Activated naive CD4-positive, alpha-beta T cell treated with Interleukin-2 at 50 U/mL for 16 hours (primary cell): ENCODE measurements around the gene KMT5C.
"Not testable (repeated sequence)": the region's sequence is repeated elsewhere in the genome, so short reads cannot be mapped to it uniquely, and the experiment has no call there.

Experiments
- DNase-seq: peaks from one replicate; pipeline ENCODE4 v3.0.0-alpha.2; 2020

KMT5C gene

DNA sequence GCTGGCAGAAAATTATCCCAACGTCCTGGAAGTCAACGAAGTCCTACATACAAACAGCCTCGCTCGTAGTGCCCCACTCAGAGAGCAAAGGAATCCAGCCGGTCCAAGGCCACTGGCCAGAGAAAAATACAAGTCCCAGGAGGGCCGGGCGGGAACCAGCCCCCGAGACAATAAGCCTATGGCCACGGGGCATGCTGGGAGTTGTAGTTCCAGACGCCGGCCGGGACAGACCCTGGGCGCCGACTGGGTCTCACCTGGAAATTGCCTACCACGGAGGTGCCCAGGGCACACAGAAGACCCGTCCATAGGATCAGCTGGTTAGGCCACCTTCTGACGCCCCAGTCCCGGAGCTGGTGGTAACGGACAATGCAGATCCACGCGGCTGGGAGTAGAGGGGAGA is 19.9 kb upstream of the KMT5C start:
- DNase-seq: no peak

DNA sequence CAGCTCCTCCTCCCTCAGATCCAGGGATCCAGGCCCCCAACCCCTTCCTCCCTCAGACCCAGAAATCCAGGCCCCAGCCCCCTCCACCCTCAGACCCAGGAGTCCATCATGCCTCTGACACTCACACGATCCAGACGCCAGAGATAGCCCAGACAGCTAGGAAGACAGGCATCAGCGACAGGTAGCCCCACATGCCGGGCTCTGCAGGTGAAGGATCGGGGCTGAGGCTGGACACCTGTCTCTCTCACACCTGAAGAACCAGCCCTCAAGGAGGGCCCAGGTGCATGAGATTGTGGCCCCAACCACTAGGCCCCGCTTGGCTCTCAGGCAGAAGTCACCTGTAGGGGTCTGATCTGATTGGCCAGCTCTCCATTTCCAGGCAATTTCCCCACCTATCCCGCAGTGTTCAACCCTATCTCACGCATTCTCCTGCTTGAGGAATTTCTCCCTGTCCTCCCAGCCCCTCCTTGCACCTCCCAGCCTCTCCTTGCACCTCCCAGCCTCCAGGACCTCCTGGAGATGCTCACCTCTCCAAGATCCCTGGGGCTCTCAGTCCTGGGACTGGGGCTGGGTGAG is 18.7 kb upstream of the KMT5C start:
- DNase-seq: no peak

DNA sequence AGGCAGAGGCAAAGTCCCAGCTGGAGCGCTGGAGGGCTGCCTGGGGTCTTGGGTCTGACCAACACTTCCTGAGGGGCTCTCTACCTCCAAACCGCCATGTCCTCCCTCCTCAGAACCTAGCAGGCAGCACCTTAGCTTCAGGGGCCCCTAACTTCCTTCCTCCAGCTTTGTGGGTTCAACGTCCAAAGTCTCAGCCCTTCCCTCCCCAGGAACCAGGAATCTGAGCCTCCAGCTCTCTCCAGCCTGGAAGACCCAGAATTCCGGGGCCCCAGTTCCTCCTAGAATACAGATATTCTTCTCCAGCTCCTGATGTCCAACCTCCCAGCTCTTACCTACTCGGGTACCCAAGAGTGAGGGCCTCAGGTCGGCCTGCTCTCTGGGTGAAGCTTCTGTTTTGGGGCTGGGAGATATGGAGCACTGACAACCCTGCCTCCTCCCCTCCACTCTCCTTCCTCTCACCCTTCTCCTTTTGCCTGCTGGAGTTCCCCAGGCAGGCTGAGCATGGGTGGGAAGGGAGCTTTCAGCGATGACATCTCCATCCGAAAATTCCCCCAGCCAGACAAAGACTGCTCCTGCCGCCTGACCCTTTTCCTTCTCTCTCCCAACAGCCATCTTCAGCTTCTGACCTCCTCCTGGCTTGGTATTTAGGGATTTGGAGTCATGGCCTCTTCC is 18.1 kb upstream of the KMT5C start:
- no peak for DNase-seq

DNA sequence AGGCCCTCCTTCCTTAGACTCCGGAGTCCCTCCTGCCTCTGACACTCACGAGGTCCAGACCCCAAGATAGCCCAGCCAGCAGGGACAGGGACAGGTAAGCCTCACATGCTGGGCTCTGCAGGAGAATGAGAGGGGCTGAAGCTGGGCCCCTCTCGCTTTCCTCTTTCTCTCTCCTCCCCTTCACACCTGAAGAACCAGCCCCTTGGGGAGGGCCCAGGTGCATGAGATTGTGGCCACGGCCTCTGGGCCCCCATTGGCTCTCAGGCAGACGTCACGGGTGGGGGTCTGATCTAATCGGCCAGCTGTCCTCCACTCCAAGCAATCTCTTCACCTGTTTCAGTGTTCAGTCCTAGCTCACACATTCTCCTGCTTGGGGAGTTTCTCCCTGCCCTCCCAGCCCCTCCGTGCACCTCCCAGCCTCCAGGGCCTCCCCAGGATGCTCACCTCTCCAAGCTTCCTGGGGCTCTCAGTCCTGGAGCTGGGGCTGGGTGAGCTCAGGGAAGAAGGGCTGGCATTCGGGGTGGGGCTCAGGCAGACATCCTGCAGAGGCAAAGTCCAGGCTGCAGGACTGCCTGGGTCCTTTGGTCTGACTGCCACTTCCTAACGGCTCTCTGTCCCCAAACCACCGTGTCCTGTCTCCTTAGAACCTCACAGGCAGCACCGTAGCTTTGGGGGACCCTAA is 17.3 kb upstream of the KMT5C start:
- DNase-seq: no peak

DNA sequence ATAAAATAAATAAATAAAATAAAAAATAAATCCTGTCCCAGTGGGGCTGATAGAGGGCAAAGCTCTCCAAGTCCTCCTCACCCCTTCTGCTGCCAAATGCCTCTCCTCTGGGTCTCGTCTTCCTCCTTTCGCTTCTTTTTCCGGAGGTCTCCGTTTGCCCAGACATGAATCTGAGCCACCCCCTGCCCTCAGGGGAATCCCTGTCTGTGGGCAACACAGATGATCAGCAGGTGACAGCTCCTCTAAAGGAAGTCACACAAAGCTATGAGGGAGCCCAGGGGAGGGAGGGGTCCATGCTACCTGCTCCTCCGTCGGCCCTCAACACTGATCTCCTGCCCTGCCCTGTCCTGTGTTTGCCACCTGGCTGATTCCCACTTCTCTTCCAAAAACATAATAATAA is 15.0 kb upstream of the KMT5C start:
- no peak for DNase-seq

DNA sequence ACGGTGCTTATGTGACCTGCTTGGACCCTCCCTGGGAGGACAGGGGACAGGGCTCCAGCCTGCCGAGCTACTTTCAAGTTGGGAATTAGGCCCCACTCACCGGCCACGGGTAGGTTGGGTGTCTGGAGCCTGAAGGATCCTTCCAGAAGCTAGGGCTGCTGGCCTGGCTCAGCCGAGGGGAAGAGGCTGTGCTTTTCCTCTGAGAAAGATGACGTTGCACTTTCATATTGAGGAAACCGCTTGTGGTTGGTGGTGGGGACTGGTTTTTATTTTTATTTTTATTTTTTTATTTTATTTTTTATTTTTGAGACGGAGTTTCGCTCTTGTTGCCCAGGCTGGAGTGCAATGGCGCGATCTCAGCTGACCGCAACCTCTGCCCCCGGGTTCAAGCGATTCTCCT is 14.5 kb upstream of the KMT5C start, which contains the start of gene TMEM150B:
TSS of gene TMEM150B (minus strand) at position 170 of the 400 bp plus-strand sequence. CDS start 4,305 bp downstream, outside the sequence.
- no peak for DNase-seq

DNA sequence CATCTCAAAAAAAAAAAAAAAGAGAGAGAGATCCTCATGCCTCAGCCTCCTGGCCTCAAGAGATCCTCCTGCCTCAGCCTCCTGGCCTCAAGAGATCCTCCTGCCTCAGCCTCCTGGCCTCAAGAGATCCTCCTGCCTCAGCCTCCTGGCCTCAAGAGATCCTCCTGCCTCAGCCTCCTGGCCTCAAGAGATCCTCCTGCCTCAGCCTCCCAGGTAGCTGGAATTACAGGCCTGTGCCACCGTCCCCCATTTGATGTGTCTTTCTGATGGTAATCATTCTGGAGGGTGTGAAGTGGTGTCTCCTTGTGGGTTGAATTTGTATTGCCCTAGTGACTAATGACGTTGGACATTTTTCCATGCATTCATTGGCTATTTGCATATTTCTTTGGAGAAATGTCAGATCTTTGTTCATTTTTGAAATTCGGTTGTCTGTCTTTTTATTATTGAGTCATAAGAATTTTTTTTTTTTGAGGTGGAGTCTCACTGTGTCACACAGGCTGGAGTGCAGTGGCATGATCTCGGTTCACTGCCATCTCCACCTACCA is 10.8 kb upstream of the KMT5C start:
- not testable (repeated sequence) for DNase-seq

DNA sequence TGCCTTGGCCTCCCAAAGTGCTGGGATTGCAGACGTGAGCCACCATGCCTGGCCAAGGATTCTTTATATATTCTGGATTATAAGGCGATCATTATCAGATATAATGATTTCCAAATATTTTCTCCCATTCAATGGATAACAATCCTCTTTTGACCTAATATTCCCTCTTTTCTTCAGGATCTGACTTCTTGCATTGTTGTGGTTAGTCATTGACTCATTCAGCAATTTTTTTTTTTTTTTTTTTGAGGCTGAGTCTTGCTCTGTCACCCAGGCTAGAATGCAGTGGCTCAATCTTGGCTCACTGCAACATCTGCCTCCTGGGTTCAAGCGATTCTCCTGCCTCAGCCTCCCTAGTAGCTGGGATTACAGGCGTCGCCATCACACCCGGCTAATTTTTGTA is 9.9 kb upstream of the KMT5C start:
- DNase-seq: not testable (repeated sequence)

DNA sequence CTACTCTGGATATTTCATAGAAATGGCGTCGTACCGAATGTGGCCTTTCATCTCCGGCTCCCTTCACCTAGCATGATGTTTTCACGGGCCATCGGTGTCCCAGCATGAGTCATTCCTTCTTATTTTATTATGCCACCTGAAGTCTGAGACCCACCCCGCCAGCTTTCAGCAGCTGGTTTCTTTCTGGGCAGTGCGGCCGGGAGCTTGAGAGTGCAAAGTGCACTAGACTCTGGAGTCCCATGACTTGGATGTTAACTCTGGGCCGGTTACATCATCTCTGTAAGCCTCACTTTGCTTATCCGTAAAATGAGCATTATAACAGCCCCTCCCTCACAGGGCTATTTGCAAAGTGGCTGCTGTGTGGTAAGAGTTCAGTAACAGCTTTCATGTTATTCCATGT is 5.8 kb upstream of the KMT5C start:
- no peak for DNase-seq

DNA sequence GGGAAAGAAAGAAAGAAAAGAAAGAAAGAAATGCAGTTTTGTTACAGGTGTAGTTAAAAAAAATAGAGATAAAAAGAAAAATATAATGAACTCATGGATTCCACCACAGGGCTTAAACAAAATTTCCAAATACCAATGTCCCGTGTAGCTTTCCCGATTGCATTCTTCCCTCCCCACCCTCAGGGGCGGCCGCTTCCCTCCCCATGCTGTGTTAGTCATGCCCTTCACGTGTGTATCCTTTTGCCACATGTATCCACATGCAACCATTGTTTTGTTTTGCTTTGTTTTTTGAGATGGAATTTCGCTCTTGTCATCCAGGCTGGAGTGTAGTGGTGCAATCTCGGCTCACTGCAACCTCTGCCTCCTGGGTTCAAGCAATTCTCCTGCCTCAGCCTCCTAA is 3.6 kb upstream of the KMT5C start:
- DNase-seq: no peak

DNA sequence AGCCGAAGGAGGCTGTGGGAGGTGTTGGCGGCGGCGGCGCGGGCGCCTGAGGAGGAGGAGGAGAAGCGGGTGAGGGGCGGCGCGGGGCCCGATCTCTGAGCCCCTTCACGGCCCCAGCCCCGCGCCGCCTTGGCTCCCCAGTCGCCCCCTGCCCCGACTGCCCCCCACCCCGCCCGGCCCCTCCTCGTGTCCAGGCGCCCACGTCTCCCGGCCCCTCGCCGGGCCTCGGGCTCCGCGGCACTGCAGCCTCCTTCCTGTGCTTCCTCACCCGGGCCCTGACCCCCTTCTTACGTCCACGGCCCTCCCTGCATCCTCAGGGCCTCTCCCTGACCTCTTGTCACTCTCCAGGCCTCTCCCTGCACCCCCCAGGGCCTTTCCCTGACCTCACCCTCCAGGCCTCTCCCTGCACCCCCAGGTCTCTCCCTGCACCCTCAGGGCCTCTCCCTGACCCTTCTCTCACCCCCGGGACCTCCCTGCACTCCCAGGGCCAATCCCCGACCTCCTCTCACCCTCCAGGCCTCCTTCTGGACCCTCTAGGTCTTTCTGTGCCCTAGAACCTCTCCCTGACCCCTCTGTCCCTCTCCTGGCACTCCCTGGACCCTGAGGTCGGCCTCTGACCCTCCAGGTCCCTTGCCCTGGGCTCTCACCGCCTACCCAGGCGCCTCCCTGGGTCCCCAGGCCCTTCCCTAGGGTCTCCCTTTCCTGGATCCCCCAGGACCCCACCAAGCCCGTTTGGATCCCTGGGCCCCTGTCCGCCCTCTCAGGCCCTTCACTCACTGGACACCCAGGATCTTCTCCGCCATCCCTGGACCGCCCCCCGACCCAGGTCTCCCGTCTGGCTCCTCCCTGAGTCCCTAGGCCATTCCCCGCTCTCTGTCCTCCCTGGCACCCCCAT is 460 bp downstream of the KMT5C start:
- no peak for DNase-seq

DNA sequence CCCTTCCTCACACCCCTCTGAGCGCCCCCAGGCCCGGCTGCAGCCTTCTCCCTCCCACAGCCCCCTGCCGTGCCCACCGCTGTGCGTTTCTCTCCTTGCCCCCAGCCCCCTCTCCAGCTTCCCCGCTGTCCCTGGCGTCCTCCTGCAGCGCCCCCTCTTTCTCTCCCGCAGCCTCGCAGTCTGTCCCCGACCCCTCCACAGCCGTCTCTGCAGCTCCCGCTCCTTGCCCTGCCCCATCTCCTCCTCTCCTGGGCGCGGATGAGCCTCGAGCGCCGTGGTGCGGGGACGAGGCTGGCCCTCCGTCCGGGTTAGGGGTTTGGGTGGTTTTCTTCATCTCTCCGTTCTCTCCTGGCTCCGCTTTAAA is 1.1 kb downstream of the KMT5C start:
- no peak for DNase-seq

DNA sequence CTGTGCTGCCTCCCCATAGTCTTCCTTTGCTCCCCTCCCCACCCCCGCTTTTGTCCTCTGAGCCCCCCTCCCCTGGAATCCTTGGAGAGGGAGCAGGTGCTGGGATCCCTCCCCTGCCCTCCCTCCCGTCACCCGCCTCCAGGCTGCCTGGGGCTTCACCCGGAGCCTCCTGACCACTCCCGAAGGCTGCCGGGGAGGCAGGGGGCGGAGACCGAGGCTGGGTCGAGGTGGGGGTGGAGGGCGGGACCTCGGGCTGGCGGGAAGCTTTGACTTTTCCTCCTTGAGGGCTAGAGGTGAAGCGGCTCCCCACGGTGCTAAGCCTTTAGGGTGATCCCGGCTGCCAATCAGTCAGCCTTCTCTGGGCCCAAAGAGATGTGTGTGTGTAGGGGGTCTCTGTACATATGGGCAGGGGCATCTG is 1.5 kb downstream of the KMT5C start:
- DNase-seq: peak; percentile 66

DNA sequence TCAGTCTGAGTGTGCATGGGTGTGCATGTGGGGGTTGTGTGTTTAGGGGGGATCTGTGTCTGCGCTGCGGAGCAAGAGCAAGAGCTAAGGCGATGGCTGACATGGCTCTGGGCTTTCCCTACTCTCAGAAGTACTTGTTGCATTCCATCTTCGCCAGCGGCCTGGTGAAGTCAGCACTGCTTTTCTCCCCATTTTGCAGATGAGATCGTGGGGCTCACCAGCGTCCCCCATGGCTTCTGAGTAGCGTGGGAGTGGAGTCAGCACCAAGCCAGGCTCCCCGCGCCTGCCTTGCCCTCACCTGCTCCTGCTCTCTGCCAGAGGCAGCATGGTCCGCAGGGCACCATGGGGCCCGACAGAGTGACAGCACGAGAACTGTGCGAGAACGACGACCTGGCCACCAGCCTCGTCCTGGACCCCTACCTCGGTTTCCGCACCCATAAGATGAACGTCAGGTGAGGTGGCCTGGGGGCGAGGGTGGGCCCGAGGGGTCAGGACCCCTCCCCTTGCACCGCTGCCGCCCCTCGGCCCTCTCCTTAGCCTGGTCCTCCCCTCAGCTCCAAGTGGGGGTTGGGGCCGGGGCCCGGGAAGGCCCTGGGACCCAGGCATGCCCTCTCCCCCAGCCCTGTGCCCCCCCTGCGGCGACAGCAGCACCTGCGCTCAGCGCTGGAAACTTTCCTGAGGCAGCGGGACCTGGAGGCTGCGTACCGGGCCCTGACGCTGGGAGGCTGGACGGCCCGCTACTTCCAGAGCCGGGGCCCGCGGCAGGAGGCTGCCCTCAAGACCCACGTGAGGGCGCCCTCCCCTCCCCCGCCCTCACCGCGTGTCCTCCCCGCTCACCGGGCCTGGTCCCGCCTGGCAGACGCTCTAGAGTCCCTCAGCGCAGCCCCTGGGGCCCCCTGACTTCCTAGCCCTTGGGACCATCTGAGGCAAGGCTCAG is 2.2 kb downstream of the KMT5C start:
- no peak for DNase-seq

DNA sequence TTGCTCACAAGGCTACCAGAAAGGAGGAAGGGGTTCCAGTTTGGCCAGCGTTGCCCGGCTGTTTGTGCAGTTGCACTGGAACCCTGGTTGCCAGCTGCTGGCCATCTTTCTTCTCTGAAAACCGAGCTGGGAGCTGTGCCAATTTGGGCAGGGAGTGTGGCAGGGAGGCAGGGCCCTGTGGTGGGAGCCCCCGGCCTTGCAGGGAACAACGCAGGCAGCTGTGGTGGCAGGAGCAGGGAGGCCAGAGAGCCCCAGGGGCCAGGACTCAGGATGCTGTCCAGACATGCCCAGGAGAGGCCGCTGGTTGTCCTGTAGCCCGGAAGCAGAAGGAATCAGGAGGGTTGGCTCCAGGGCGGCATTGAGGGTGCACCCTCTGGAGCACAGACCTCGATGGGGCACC is 4.8 kb downstream of the KMT5C start:
- DNase-seq: no peak

DNA sequence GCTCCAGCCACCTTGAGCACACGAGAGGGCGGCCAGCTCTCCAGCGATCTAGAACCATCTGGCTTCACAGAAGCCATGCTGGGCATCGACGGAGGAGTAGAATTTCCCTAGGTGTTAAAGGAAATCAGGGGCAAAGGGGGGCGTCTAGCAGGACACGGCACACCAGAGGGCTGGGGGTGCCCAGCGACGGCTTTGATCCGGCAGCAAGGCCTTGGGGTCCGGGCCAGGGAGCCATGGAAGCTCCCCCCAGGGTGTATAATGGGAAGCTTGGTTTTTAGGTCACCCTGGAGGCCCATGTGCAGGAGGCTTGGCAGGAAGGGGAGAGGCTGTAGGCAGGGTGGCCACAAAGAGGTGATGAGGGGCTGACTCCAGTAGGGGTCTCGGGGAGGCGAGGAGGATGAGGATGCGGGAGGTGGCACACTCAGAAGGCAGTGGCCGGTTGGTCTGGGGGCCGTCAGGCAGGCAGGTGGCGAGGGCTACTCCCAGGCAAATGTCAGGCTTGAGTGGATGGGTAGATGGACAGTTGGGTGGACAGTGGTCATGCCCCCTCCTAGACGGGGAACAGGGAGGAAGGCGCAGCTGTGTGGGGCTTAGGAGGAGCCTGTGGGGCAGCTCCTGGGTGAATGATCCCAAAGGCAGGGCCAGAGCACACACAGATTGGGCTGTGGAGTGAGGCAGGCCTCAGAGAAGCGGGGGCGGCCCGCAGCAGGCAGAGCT is 5.6 kb downstream of the KMT5C start:
- DNase-seq: no peak

DNA sequence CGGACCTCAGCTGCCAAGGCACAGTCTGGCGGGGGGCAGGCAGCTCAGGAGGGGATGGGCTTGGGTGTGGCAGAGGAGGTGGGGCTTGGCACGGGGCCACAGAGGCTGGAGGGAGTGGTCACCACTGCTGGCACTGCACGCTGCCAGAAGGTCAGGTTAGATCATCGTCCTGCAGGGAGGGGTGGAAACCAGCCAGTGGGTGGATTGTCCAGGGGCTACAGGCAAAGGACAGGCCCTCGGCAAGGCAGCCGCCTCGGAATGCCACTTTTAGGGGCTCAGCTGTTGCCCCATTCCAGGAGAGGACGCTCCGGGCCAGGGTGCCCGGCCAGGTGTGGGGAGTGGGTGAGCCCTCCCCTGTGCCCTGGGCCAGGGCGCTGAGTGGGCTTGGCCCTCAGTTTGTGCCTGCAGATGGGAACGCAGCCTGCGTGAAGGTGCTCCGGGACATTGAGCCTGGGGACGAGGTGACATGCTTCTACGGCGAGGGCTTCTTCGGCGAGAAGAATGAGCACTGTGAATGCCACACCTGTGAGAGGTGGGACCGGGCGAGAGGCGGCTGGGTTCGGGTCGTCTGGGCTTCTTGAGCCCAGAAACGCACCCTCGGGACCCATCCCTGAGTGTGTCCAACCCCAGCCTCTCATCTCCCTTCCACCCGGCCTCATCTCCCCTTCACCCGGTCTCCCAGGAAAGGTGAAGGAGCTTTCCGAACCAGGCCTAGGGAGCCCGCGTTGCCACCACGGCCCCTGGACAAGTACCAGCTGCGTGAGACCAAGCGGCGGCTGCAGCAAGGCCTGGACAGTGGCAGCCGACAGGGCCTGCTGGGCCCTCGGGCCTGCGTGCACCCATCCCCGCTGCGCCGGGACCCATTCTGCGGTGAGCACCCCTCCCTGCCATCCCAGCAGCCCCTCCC is 6.4 kb downstream of the KMT5C start:
- DNase-seq: no peak

DNA sequence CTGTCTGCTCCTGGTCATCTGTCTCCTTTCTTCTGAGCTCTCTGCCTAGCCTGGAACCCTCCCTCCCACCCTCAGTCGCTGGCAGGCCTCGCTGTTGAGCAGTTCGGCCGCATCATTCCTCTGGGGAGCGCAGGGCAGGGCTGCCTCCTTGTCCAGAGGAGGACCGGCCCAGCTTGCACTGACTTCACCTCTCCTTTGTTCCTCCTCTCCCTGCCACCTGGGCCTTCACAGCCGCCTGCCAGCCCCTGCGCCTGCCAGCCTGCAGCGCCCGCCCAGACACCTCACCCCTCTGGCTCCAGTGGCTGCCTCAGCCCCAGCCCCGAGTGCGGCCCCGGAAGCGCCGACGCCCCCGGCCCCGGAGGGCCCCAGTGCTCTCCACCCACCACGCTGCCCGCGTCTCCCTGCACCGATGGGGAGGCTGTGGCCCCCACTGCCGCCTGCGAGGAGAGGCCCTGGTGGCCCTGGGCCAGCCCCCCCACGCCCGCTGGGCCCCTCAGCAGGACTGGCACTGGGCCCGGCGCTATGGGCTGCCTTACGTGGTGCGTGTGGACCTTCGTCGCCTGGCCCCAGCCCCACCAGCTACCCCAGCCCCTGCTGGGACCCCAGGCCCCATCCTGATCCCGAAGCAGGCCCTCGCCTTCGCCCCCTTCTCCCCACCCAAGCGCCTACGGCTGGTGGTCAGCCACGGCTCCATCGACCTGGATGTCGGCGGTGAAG is 7.2 kb downstream of the KMT5C start:
- DNase-seq: no peak

DNA sequence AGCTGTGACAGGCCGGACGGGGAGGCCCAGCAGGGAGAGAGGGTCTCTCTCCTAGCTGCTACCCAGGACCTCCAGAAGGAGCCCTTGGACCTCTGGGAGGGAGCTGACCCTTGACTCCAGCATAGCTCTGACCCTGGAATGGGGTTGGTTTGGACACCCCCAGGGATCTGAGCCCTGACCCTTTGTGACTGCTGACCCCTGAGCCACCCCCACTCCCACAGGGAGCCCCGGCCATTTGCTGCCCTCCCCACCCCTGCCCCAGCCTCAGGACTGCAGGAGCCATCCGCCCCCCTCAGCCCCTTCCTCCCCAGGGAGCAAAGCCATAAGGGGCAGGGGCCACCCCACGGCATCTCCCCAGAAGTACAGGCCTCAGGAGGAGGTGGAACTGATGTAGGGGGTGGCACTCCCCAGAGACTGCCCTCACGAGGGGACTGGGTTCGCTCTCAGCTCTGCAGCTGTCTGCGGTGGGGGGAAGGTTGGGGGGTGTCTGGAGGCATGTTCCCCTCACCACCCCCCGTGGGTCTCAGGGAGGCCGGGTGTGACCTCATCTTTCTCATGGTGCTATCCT is 7.8 kb downstream of the KMT5C start:
- DNase-seq: no peak
